AG04450 (cell line): Measurements from ENCODE around the gene SV2B. TPM values are rescaled to one million over a fixed set of nuclear protein-coding genes. Genes with fewer than 3 reads are reported as not detected.

Experiments
- CTCF ChIA-PET: fragments of 300-600, 350-600 bp; formaldehyde crosslinking; extraction: SDS; loops from one replicate; lab custom pipeline; 2022; ENCODE audit warnings: antibody characterized with exemption, inconsistent platforms; lab: Charles Lee
- POLR2A ChIA-PET: fragments of 350-600 bp; formaldehyde crosslinking; extraction: SDS; loops from one replicate; lab custom pipeline; 2021; ENCODE audit warnings: antibody characterized with exemption, inconsistent platforms; lab: Yijun Ruan, JAX
- DNase-seq: peaks from one replicate; pipeline ENCODE4 v3.0.0-alpha.2; 2011; ENCODE audit warnings: low read depth, low spot score
- H3K27ac ChIP-seq: one replicate; pipeline ENCODE4 v1.5.1; 2012; ENCODE audit warnings: low read depth, low read length, control low read depth
- H3K27me3 ChIP-seq: one replicate; pipeline ENCODE4 v1.6.0; 2012; ENCODE audit warnings: low read length; ENCODE audit not compliant: control insufficient read depth, insufficient read depth
- H3K4me3 ChIP-seq: 2 replicates; pipeline ENCODE4 v1.5.1; 2011; ENCODE audit warnings: mild to moderate bottlenecking, low read depth, low read length, control low read depth
- H3K9me3 ChIP-seq: 2 replicates; pipeline ENCODE4 v1.5.1; 2012; ENCODE audit warnings: low read length; ENCODE audit not compliant: control insufficient read depth, insufficient read depth
- polyA plus RNA-seq: library from polyadenylated mRNA; depleted of rRNA; stranded (reverse); fragments of >200 nt; gene quantifications from 2 replicates; pipeline ENCODE4 v1.2.3, GENCODE V29; 2011
- TF ChIP-seq, protein P1 (sequence below): IDR thresholded peaks from 2 replicates; pipeline ENCODE4 v1.5.1; 2011; ENCODE audit warnings: low read depth, low read length, control low read depth, inconsistent platforms

The SV2B gene
- polyA plus RNA-seq, 1 experiment, result not detected

DNA sequence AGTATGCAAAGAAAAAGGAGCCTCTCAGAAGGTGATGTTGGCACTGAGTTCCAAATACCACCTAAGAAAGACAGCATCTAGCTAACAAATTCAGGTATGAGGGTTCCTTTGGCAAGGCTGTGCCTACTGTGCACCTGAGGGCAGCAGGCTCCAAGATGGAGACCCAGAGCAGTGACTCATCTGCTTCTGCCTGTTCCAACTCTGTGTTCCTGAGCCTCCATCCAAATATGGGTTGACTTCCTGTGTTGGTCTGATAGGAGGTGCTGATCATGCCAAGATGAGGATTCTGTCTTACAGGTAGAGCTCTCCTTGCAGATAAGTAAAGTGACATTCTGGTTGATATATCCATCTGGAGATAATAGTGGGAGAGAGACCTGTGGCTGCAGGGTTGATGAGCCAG, 26.0 kb downstream of the SV2B start:
- no peaks in the 10 kb centered on the region for H3K27me3 ChIP-seq
- no peak overlapping the region for H3K27ac ChIP-seq
- ChIA-PET CTCF (no interaction called here), POLR2A (no interaction called here)
- no peaks in the 10 kb centered on the region for H3K9me3 ChIP-seq
- no peak overlapping the region for H3K4me3 ChIP-seq
- DNase-seq, result no peak
- TF ChIP-seq, protein P1, sequence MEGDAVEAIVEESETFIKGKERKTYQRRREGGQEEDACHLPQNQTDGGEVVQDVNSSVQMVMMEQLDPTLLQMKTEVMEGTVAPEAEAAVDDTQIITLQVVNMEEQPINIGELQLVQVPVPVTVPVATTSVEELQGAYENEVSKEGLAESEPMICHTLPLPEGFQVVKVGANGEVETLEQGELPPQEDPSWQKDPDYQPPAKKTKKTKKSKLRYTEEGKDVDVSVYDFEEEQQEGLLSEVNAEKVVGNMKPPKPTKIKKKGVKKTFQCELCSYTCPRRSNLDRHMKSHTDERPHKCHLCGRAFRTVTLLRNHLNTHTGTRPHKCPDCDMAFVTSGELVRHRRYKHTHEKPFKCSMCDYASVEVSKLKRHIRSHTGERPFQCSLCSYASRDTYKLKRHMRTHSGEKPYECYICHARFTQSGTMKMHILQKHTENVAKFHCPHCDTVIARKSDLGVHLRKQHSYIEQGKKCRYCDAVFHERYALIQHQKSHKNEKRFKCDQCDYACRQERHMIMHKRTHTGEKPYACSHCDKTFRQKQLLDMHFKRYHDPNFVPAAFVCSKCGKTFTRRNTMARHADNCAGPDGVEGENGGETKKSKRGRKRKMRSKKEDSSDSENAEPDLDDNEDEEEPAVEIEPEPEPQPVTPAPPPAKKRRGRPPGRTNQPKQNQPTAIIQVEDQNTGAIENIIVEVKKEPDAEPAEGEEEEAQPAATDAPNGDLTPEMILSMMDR, result no peak

DNA sequence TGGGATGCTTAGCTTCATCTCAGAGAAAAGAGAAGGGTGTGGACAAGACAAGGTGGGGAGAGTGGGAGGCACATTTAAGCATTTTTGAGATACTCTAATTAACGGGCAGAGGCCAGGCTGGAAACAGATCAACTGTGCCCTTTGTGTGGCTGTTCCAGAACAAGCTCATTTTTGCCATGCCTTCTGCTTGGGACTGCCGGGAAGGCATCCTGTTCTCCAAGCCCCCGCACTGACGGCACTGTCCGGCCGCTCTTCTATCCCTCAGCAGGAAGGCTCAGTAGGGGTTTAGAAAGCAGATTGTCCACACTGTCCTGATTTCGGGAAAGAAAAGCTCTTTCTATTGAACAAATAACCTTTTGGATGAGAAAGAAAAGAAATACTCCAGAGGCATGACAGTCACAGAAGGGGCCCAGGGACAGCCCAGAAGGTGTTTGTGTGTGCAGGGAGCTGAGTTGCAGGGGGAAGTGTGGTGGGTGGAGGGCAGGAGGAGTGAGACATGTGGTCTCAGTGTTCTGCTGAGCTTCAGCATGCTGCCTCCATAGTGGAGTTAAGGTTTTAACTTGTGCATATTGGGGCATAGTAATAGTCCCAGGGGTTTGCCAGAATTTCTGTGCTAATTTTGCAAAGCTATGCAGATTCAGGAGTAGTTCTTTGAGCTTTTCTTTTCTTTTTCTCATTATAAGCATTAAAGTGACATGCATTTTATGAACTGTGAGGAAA, 27.3 kb downstream of the SV2B start:
- H3K27me3 ChIP-seq, result no peaks in the 10 kb centered on the region
- TF ChIP-seq, protein P1, result no peak
- ChIA-PET CTCF (no interaction called here), POLR2A (no interaction called here)
- DNase-seq, result no peak
- no peak overlapping the region for H3K4me3 ChIP-seq
- H3K9me3 ChIP-seq, result no peaks in the 10 kb centered on the region
- H3K27ac ChIP-seq, result no peak overlapping the region

DNA sequence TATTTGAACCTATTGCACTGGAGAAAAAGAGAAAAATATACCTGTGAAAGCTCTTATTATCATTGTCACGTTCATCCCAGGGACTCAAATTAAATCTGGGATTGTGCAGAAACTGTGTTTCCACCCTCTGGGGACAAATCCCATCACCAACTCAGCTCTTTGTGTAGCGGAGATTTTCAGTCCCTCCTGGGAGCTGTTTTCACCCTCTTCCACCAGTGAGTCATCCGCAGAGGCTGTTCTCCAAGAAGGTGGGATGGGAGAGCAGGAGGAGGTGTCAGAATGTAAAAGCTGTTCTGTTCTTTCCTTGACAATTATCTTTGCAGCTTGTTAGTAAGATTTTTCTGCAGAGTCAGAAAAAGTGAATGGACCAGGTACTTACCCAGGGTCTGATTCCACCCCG, 28.0 kb downstream of the SV2B start:
- TF ChIP-seq, protein P1, result no peak
- CTCF ChIA-PET, result no interaction called here
- POLR2A ChIA-PET, result no interaction called here
- Histone ChIP-seq H3K27ac (no peak overlapping the region), H3K9me3 (no peaks in the 10 kb centered on the region), H3K4me3 (no peak overlapping the region), H3K27me3 (no peaks in the 10 kb centered on the region)
- no peak for DNase-seq

DNA sequence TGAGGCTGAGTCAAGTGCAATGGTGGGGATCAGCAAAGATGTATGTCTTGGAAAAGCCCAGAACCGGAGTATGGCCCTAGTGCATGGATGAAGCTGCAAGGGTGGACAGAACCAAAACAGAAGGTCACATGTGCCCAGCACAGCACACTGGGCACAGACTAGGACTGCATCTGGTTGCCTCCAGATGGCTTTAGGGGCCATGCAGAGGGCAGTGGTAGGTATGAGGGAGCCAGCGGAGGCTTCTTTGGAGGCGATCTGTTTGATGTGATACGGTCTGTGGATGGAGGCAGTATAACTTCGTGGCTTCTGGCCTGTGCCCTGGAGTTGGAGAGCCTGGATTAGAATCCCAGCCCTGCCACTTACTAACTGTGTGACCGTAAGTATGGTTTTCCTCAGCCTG, 29.4 kb downstream of the SV2B start:
- no peaks in the 10 kb centered on the region for H3K27me3 ChIP-seq
- TF ChIP-seq, protein P1, result no peak
- H3K9me3 ChIP-seq, result no peaks in the 10 kb centered on the region
- H3K4me3 ChIP-seq, result no peak overlapping the region
- H3K27ac ChIP-seq, result no peak overlapping the region
- DNase-seq, result no peak
- CTCF ChIA-PET, result no interaction called here
- POLR2A ChIA-PET, result no interaction called here

DNA sequence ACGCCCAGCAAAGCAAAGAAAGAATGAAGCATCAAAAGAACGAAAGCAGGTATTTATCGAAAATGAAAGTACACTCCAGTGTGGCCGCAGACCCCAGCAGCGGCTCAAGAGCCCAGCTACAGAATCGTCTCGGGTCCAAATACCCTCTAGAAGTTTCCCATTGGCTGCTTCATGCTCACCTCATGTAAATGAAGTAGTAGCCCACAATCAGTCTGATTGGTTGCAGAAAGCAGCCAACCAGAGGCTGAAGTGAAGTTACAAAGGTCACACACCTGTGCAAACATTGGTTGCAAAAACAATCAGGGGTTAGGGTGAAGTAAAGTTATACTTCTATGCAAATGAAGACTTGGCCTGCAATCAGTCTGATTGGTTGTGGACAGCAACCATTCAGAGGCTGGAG, 32.0 kb downstream of the SV2B start:
- TF ChIP-seq, protein P1, result no peak
- CTCF ChIA-PET, result no interaction called here
- POLR2A ChIA-PET, result no interaction called here

More for the DNA sequence above, 32.0 kb downstream of the SV2B start:
- Histone ChIP-seq H3K27ac (no peak overlapping the region), H3K9me3 (no peaks in the 10 kb centered on the region), H3K27me3 (no peaks in the 10 kb centered on the region), H3K4me3 (no peak overlapping the region)
- DNase-seq, result no peak
